NOMO-1 treated with DMSO at 0.1 percent for 48 hours (cell line): ENCODE measurements around the gene PACS1.
A peak's percentile ranks its signal among the peaks of the same experiment; 100 is the strongest.
"Not testable (repeated sequence)": the region's sequence is repeated elsewhere in the genome, so short reads cannot be mapped to it uniquely, and the experiment has no call there.

Experiments
- DNase-seq: peaks from one replicate; lab custom pipeline; 2025; ENCODE audit not compliant: unreplicated experiment; lab: John Stamatoyannopoulos, UW

The PACS1 gene

GRCh38 chr11:66268244-66268951, 198.3 kb downstream of the PACS1 start, which contains the start of gene RAB1B:
Gene RAB1B (plus strand): TSS chr11:66268639. CDS start chr11:66268680, 41 bp downstream.
- peak; percentile 98 for DNase-seq

- DNase-seq: peak; percentile 43
These were observed 199.2 kb downstream of the PACS1 start for GRCh38 chr11:66268952-66269905.

- DNase-seq: no peak
These were observed 201.7 kb downstream of the PACS1 start for GRCh38 chr11:66271816-66272215.

GRCh38 chr11:66272596-66272995, 202.5 kb downstream of the PACS1 start:
- DNase-seq: no peak

- DNase-seq: no peak
These were observed 204.1 kb downstream of the PACS1 start for GRCh38 chr11:66274219-66274618.

- DNase-seq: no peak
These were observed 205.3 kb downstream of the PACS1 start for GRCh38 chr11:66275396-66275795.

GRCh38 chr11:66275984-66276612, 206.0 kb downstream of the PACS1 start:
- DNase-seq: no peak

GRCh38 chr11:66276619-66277018, 206.5 kb downstream of the PACS1 start:
- DNase-seq: not testable (repeated sequence)

GRCh38 chr11:66277064-66277463, 207.0 kb downstream of the PACS1 start:
- not testable (repeated sequence) for DNase-seq

- no peak for DNase-seq
These were observed 207.6 kb downstream of the PACS1 start, which contains the start of gene CNIH2 for GRCh38 chr11:66277471-66278362. Gene CNIH2 (plus strand): TSS chr11:66278175. CDS start chr11:66278457, 282 bp downstream.

- DNase-seq: no peak
These were observed 208.5 kb downstream of the PACS1 start for GRCh38 chr11:66278363-66279091.

- no peak for DNase-seq
These were observed 209.1 kb downstream of the PACS1 start for GRCh38 chr11:66279092-66279734.

GRCh38 chr11:66280428-66280827, 210.4 kb downstream of the PACS1 start:
- DNase-seq: no peak

- DNase-seq: no peak
These were observed 210.9 kb downstream of the PACS1 start for GRCh38 chr11:66281001-66281400.

GRCh38 chr11:66281776-66282467, 211.8 kb downstream of the PACS1 start:
- no peak for DNase-seq

GRCh38 chr11:66282468-66283455, 212.7 kb downstream of the PACS1 start:
- DNase-seq: peak; percentile 96

GRCh38 chr11:66283461-66284105, 213.5 kb downstream of the PACS1 start:
- no peak for DNase-seq
